HG03460 (cell line): Measurements from ENCODE around the gene HEXD.
"Not testable (repeated sequence)": the region's sequence is repeated elsewhere in the genome, so short reads cannot be mapped to it uniquely, and the experiment has no call there.

Experiments used
- ATAC-seq: cut with Tn5 transposase; IDR thresholded peaks from one replicate; pipeline ENCODE4 v1.9.1; 2021; ENCODE audit not compliant: unreplicated experiment

HEXD gene

GRCh38 chr17:82439829-82440365 lies 21.8 kb downstream of the HEXD start:
- ATAC-seq, result no peak

GRCh38 chr17:82440469-82440981 lies 22.4 kb downstream of the HEXD start:
- no peak for ATAC-seq

GRCh38 chr17:82440991-82441627 lies 23.0 kb downstream of the HEXD start:
- ATAC-seq, result no peak

GRCh38 chr17:82441691-82442487 lies 23.7 kb downstream of the HEXD start:
- ATAC-seq, result no peak

GRCh38 chr17:82442643-82443464 lies 24.7 kb downstream of the HEXD start:
- ATAC-seq, result no peak

GRCh38 chr17:82443465-82444283 lies 25.5 kb downstream of the HEXD start:
- no peak for ATAC-seq

GRCh38 chr17:82444284-82444893 lies 26.2 kb downstream of the HEXD start:
- no peak for ATAC-seq

- no peak for ATAC-seq
Measured at GRCh38 chr17:82444941-82445521, 26.9 kb downstream of the HEXD start.

- no peak for ATAC-seq
Measured at GRCh38 chr17:82445542-82445941, 27.4 kb downstream of the HEXD start.

GRCh38 chr17:82446124-82446523 lies 28.0 kb downstream of the HEXD start:
- ATAC-seq, result no peak

GRCh38 chr17:82446649-82447048 lies 28.5 kb downstream of the HEXD start:
- ATAC-seq, result no peak

- ATAC-seq, result no peak
Measured at GRCh38 chr17:82447876-82448275, 29.7 kb downstream of the HEXD start.

GRCh38 chr17:82449131-82449882 lies 31.2 kb downstream of the HEXD start:
- peak; percentile 57 for ATAC-seq

GRCh38 chr17:82449883-82450356 lies 31.8 kb downstream of the HEXD start:
- ATAC-seq, result no peak

- ATAC-seq, result peak; percentile 45
Measured at GRCh38 chr17:82450357-82451106, 32.4 kb downstream of the HEXD start, which contains the start of gene CYBC1. Gene CYBC1 (minus strand): TSS chr17:82450752. CDS start chr17:82449254, 1,498 bp downstream.

- ATAC-seq, result no peak
Measured at GRCh38 chr17:82452162-82452561, 34.0 kb downstream of the HEXD start.

- not testable (repeated sequence) for ATAC-seq
Measured at GRCh38 chr17:82453151-82453550, 35.0 kb downstream of the HEXD start.

- not testable (repeated sequence) for ATAC-seq
Measured at GRCh38 chr17:82453706-82454105, 35.6 kb downstream of the HEXD start.
